ENCODE results near the gene FXYD3. TPM values are rescaled to one million over a fixed set of nuclear protein-coding genes. Genes with fewer than 3 reads are reported as not detected.

FXYD3 gene
- total and polyA plus RNA-seq, 4 donors: 130 to 467 (median 160) TPM

DNA sequence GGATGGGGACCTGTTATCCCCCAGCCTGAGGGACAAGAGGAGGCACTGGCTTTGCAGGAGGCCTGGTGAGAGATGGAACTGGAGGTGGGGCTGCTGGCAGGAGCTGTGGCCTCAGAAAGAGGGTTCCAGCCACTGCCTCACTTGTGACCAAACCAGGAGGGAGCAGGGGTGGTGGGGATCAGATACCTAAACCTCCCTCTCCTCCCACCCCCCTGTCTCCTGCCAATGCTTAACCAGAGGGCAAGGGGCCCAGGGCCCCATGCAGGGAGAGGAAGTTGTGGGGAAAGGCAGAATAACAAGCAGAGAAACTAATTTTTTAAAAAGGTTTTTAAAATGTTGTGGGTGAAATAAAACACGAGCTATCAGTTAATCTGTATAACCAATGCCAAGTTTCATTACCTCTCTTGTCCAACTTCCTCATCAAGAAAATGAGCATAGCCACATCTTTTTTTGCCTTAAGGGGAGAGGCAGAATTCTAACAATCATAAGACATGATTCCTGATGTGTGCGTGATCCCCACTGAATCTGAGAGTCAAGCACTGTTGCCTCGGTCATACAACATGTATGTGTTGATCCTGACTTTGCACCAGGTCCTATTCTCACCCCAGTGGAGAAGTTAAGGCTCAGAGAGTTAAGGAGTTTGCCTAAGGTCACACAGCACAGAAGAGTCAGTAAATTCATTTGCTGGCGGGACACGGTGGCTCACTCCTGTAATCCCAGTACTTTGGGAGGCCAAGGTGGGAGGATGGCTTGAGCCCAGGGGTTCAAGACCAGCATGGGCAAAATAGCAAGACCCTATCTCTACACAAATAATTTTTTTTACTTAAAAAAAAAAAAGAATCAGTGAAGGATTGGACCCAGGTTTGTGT is 51.9 kb downstream of the FXYD3 start:
- no peaks in the 10 kb centered on the region for H3K27me3 ChIP-seq (ENCODE audit: control insufficient read depth in 3 of 3, insufficient read depth in 3 of 3, low read length in 2 of 3)
- ATAC-seq (ENCODE audit: insufficient read depth, low FRiP score) (no peak), DNase-seq (no peak)
- no peak overlapping the region for H3K4me3 ChIP-seq
- no peaks in the 10 kb centered on the region for H3K4me1 ChIP-seq (ENCODE audit: control insufficient read depth in 5 of 5, insufficient read depth in 5 of 5, low read length in 5 of 5)
- TF ChIP-seq, protein P1, sequence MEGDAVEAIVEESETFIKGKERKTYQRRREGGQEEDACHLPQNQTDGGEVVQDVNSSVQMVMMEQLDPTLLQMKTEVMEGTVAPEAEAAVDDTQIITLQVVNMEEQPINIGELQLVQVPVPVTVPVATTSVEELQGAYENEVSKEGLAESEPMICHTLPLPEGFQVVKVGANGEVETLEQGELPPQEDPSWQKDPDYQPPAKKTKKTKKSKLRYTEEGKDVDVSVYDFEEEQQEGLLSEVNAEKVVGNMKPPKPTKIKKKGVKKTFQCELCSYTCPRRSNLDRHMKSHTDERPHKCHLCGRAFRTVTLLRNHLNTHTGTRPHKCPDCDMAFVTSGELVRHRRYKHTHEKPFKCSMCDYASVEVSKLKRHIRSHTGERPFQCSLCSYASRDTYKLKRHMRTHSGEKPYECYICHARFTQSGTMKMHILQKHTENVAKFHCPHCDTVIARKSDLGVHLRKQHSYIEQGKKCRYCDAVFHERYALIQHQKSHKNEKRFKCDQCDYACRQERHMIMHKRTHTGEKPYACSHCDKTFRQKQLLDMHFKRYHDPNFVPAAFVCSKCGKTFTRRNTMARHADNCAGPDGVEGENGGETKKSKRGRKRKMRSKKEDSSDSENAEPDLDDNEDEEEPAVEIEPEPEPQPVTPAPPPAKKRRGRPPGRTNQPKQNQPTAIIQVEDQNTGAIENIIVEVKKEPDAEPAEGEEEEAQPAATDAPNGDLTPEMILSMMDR (IDR thresholded peaks at IDR 0.05; ENCODE audit: control extremely low read depth, extremely low read depth): no peak
- 58 to 72% methylated on average over 5 of the region's 5 CpGs for WGBS, 2 donors
- no peak overlapping the region for H3K27ac ChIP-seq (ENCODE audit: low read depth in 1 of 2, low read length in 1 of 2)
- peaks cover 0 to 24% (median 12%) of the 10 kb centered on the region in 4 donors for H3K9me3 ChIP-seq (ENCODE audit: control insufficient read depth in 4 of 4, insufficient read depth in 3 of 4, low read length in 3 of 4)
- H3K36me3 ChIP-seq (ENCODE audit: control insufficient read depth in 4 of 4, insufficient read depth in 4 of 4, low read length in 4 of 4): peaks cover 0 to 38% (median 6%) of the 10 kb centered on the region in 4 donors
- H3K9ac ChIP-seq (ENCODE audit: insufficient read depth in 1 of 2, low read length in 2 of 2): no peak overlapping the region

DNA sequence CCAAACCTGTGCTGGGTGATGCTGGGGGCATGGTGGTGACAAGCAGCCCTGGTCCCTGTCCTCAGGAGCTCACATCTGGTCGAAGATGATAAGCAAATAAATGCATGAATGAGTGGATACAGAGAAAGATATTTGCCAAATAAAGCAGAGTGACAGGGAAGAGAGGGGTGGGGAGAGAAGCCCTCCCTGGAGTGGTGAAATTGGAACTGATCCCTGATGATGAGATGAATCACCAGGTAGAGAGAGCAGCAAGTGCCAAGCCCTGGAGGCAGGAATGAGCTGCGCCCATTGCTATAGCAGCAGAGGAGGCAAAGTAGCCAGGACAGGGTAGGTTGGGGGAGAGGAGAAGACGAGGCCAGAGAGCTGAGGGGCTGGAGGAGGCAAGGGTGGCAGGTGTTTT is 52.6 kb downstream of the FXYD3 start:
- TF ChIP-seq, protein P1 (IDR thresholded peaks at IDR 0.05; ENCODE audit: control extremely low read depth, extremely low read depth): no peak
- Histone ChIP-seq H3K27me3 (ENCODE audit: control insufficient read depth in 3 of 3, insufficient read depth in 3 of 3, low read length in 2 of 3) (no peaks in the 10 kb centered on the region), H3K36me3 (ENCODE audit: control insufficient read depth in 4 of 4, insufficient read depth in 4 of 4, low read length in 4 of 4) (peaks cover 0 to 32% (median 6%) of the 10 kb centered on the region in 4 donors), H3K4me1 (ENCODE audit: control insufficient read depth in 5 of 5, insufficient read depth in 5 of 5, low read length in 5 of 5) (no peaks in the 10 kb centered on the region), H3K4me3 (no peak overlapping the region), H3K27ac (ENCODE audit: low read depth in 1 of 2, low read length in 1 of 2) (no peak overlapping the region), H3K9ac (ENCODE audit: insufficient read depth in 1 of 2, low read length in 2 of 2) (no peak overlapping the region), H3K9me3 (ENCODE audit: control insufficient read depth in 4 of 4, insufficient read depth in 3 of 4, low read length in 3 of 4) (peaks cover 0 to 19% (median 11%) of the 10 kb centered on the region in 4 donors)
- no peak for DNase-seq
- 76 to 78% methylated on average over 3 of the region's 3 CpGs for WGBS, 2 donors
- ATAC-seq (ENCODE audit: insufficient read depth, low FRiP score): no peak

DNA sequence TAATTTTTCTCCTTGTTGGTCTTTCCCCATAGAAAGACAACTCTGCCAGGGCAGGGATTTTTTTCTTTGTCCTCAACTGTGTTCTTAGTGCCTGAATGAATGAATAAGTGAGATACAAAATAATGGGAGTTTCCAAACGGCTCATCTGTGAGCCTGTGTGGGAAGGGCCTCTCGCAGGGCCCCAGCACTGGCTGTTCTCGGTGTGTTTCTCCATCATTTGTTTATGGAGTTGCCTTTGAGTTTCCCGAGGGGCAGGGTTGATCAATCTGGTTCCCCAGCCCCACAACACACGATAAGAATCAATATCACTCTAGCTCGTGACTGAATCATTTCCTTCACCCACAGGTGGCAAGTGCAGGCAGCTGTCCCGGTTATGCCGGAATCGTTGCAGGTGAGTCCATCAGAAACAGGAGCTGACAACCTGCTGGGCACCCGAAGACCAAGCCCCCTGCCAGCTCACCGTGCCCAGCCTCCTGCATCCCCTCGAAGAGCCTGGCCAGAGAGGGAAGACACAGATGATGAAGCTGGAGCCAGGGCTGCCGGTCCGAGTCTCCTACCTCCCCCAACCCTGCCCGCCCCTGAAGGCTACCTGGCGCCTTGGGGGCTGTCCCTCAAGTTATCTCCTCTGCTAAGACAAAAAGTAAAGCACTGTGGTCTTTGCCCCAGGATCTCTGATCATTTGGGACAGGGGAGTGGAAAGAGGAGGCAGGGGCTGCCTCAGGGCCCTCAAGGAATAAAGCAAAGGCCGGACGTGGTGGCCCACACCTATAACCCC is 53.8 kb downstream of the FXYD3 start:
- no peaks in the 10 kb centered on the region for H3K27me3 ChIP-seq (ENCODE audit: control insufficient read depth in 3 of 3, insufficient read depth in 3 of 3, low read length in 2 of 3)
- no peak for ATAC-seq (ENCODE audit: insufficient read depth, low FRiP score)

More for the DNA sequence above, 53.8 kb downstream of the FXYD3 start:
- H3K4me1 ChIP-seq (ENCODE audit: control insufficient read depth in 5 of 5, insufficient read depth in 5 of 5, low read length in 5 of 5): no peaks in the 10 kb centered on the region
- peaks cover 0 to 24% (median 4%) of the 10 kb centered on the region in 4 donors for H3K36me3 ChIP-seq (ENCODE audit: control insufficient read depth in 4 of 4, insufficient read depth in 4 of 4, low read length in 4 of 4)
- no peak for DNase-seq
- no peak overlapping the region for H3K4me3 ChIP-seq
- 80 to 82% methylated on average over 18 of the region's 18 CpGs for WGBS, 2 donors
- H3K9me3 ChIP-seq (ENCODE audit: control insufficient read depth in 4 of 4, insufficient read depth in 3 of 4, low read length in 3 of 4): peaks cover 0 to 13% (median 8%) of the 10 kb centered on the region in 4 donors
- H3K27ac ChIP-seq (ENCODE audit: low read depth in 1 of 2, low read length in 1 of 2): no peak overlapping the region
- no peak overlapping the region for H3K9ac ChIP-seq (ENCODE audit: insufficient read depth in 1 of 2, low read length in 2 of 2)
- TF ChIP-seq, protein P1 (IDR thresholded peaks at IDR 0.05; ENCODE audit: control extremely low read depth, extremely low read depth): no peak
